Panc1 (cell line): ENCODE data around the gene GOLGA6A.
"Not testable (repeated sequence)": the region's sequence is repeated elsewhere in the genome, so short reads cannot be mapped to it uniquely, and the experiment has no call there.

ENCODE experiments used
- POLR2AphosphoS5 ChIP-seq: IDR thresholded peaks from 2 replicates; pipeline ENCODE4 v1.6.1; 2012; ENCODE audit warnings: mild to moderate bottlenecking, low read depth, low read length, moderate library complexity
- SIN3A ChIP-seq: IDR thresholded peaks from 2 replicates; pipeline ENCODE4 v1.6.1; 2012; ENCODE audit warnings: low read depth, mild to moderate bottlenecking, low read length, moderate library complexity, borderline replicate concordance; ENCODE audit not compliant: insufficient read depth
- TF ChIP-seq, protein P1 (sequence below): fragments of 450-650 bp; IDR thresholded peaks from 2 replicates; pipeline ENCODE4 v1.5.1; 2017; ENCODE audit warnings: mild to moderate bottlenecking

GRCh38 chr15:74065684-74066411, 16.5 kb downstream of the GOLGA6A start:
- TF ChIP-seq, protein P1, sequence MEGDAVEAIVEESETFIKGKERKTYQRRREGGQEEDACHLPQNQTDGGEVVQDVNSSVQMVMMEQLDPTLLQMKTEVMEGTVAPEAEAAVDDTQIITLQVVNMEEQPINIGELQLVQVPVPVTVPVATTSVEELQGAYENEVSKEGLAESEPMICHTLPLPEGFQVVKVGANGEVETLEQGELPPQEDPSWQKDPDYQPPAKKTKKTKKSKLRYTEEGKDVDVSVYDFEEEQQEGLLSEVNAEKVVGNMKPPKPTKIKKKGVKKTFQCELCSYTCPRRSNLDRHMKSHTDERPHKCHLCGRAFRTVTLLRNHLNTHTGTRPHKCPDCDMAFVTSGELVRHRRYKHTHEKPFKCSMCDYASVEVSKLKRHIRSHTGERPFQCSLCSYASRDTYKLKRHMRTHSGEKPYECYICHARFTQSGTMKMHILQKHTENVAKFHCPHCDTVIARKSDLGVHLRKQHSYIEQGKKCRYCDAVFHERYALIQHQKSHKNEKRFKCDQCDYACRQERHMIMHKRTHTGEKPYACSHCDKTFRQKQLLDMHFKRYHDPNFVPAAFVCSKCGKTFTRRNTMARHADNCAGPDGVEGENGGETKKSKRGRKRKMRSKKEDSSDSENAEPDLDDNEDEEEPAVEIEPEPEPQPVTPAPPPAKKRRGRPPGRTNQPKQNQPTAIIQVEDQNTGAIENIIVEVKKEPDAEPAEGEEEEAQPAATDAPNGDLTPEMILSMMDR: peak; percentile 75
- TF ChIP-seq POLR2AphosphoS5, SIN3A: not testable (repeated sequence)
